Endodermal cell (in vitro differentiated cells): ENCODE measurements around the gene NFE2L3. TPM values are rescaled to one million over a fixed set of nuclear protein-coding genes. Genes with fewer than 3 reads are reported as not detected.
"Not testable (repeated sequence)": the region's sequence is repeated elsewhere in the genome, so short reads cannot be mapped to it uniquely, and the experiment has no call there.

ENCODE experiments used
- DNase-seq: peaks from one replicate; pipeline ENCODE4 v3.0.0-alpha.2; 2017
- H3K27ac ChIP-seq: 2 replicates; pipeline ENCODE4 v1.5.1; 2013; ENCODE audit warnings: mild to moderate bottlenecking, low read depth, low read length, moderate library complexity
- H3K27me3 ChIP-seq: 2 replicates; pipeline ENCODE4 v1.6.1; 2013; ENCODE audit warnings: mild to moderate bottlenecking, low read length, moderate library complexity; ENCODE audit not compliant: insufficient read depth, control insufficient read depth, poor library complexity, severe bottlenecking
- H3K36me3 ChIP-seq: 2 replicates; pipeline ENCODE4 v1.7.0; 2013; ENCODE audit warnings: mild to moderate bottlenecking, low read length, moderate library complexity; ENCODE audit not compliant: control insufficient read depth, insufficient read depth
- H3K4me1 ChIP-seq: one replicate; pipeline ENCODE4 v1.7.0; 2013; ENCODE audit warnings: low read length; ENCODE audit not compliant: control insufficient read depth, insufficient read depth
- H3K4me3 ChIP-seq: 2 replicates; pipeline ENCODE4 v1.5.1; 2013; ENCODE audit warnings: mild to moderate bottlenecking, low read length, moderate library complexity
- H3K9ac ChIP-seq: 2 replicates; pipeline ENCODE4 v1.6.1; 2013; ENCODE audit warnings: mild to moderate bottlenecking, low read length, moderate library complexity; ENCODE audit not compliant: poor library complexity, severe bottlenecking; ENCODE audit errors: extremely low read depth
- H3K9me3 ChIP-seq: 2 replicates; pipeline ENCODE4 v1.6.1; 2013; ENCODE audit warnings: mild to moderate bottlenecking, low read length, moderate library complexity; ENCODE audit not compliant: control insufficient read depth
- H3K27ac Mint-ChIP-seq: 2 replicates; pipeline ENCODE4 v1.8.0; 2020; ENCODE audit warnings: mixed read lengths
- H3K27me3 Mint-ChIP-seq: 2 replicates; pipeline ENCODE4 v1.8.0; 2021; ENCODE audit warnings: mild to moderate bottlenecking, mixed read lengths; ENCODE audit not compliant: insufficient read depth
- H3K36me3 Mint-ChIP-seq: 2 replicates; pipeline ENCODE4 v1.8.0; 2020; ENCODE audit warnings: low read depth, mixed read lengths
- H3K4me1 Mint-ChIP-seq: 2 replicates; pipeline ENCODE4 v1.8.0; 2020; ENCODE audit warnings: mixed read lengths
- H3K4me3 Mint-ChIP-seq: 2 replicates; pipeline ENCODE4 v1.8.0; 2020; ENCODE audit warnings: mild to moderate bottlenecking, moderate library complexity, mixed read lengths
- H3K9me3 Mint-ChIP-seq: 2 replicates; pipeline ENCODE4 v1.8.0; 2020; ENCODE audit warnings: mild to moderate bottlenecking, mixed read lengths
- CTCF ChIP-seq: fragments of 200-600 bp; sonication (generic); conservative IDR thresholded peaks from 2 replicates; pipeline ENCODE4 v1.5.0; 2021; ENCODE audit warnings: antibody characterized with exemption, mild to moderate bottlenecking
- WGBS, 2 experiments: methylation state at CpG; one replicate each; pipeline versions ENCODE4 v1.1.5 to v1.1.7; 2013; ENCODE audit warnings: missing lambda C conversion rate in 2 of 2, mixed read lengths in 1 of 2; ENCODE audit not compliant: insufficient coverage in 1 of 2, insufficient read length in 1 of 2; 5-methylcytosine and 5-hydroxymethylcytosine counted together
- total RNA-seq, 2 donors: library from RNA; stranded (reverse); fragmentation: NEBNext Ultra II Directional in 1 of 2; extraction: Animal tissue kit (Norgen Biotek cat#: 25700) in 1 of 2; gene quantifications; 2 replicates in 1 of 2; 3 replicates in 1 of 2; pipeline ENCODE4 v1.2.1, GENCODE V29; 2021

Gene NFE2L3
- total RNA-seq, 2 donors from 2014 or later, result 20.2 to 48.4 TPM

GRCh38 chr7:26144184-26145080, 7.6 kb upstream of the NFE2L3 start:
- WGBS, 2 experiments, result 92 to 95% methylated on average over 7 to 12 of the region's 13 CpGs
- Mint-ChIP-seq H3K4me1 (peaks cover 2% of the 10 kb centered on the region), H3K27ac (no peak overlapping the region)

GRCh38 chr7:26145238-26145637, 6.8 kb upstream of the NFE2L3 start:
- Mint-ChIP-seq H3K27ac (no peak overlapping the region), H3K27me3 (no peaks in the 10 kb centered on the region), H3K4me3 (no peak overlapping the region), H3K4me1 (peaks cover 2% of the 10 kb centered on the region), H3K9me3 (peaks cover 18% of the 10 kb centered on the region), H3K36me3 (peaks cover 3% of the 10 kb centered on the region)
- H3K4me3 ChIP-seq, result no peak overlapping the region
- H3K27ac ChIP-seq, result no peak overlapping the region
- TF ChIP-seq CTCF, result no peak
- no peaks in the 10 kb centered on the region for H3K27me3 ChIP-seq
- DNase-seq, result no peak
- H3K9ac ChIP-seq, result no peak overlapping the region
- H3K9me3 ChIP-seq, result no peaks in the 10 kb centered on the region
- H3K4me1 ChIP-seq, result no peaks in the 10 kb centered on the region
- no peaks in the 10 kb centered on the region for H3K36me3 ChIP-seq
- 91% methylated on average over 3 of the region's 4 CpGs; no CpG with 5 or more reads in 1 of the 2 experiments for WGBS, 2 experiments

More at GRCh38 chr7:26144184-26145080, 7.6 kb upstream of the NFE2L3 start:
- Histone ChIP-seq H3K36me3 (no peaks in the 10 kb centered on the region), H3K27ac (no peak overlapping the region), H3K9ac (no peak overlapping the region), H3K4me3 (no peak overlapping the region), H3K9me3 (no peaks in the 10 kb centered on the region), H3K4me1 (no peaks in the 10 kb centered on the region), H3K27me3 (no peaks in the 10 kb centered on the region)
- no peaks in the 10 kb centered on the region for H3K27me3 Mint-ChIP-seq
- no peak for TF ChIP-seq CTCF
- peaks cover 18% of the 10 kb centered on the region for H3K9me3 Mint-ChIP-seq
- no peak for DNase-seq
- no peak overlapping the region for H3K4me3 Mint-ChIP-seq
- H3K36me3 Mint-ChIP-seq, result peaks cover 3% of the 10 kb centered on the region

- Histone ChIP-seq H3K36me3 (no peaks in the 10 kb centered on the region), H3K4me3 (no peak overlapping the region), H3K4me1 (no peaks in the 10 kb centered on the region), H3K9me3 (no peaks in the 10 kb centered on the region), H3K9ac (no peak overlapping the region), H3K27ac (no peak overlapping the region), H3K27me3 (no peaks in the 10 kb centered on the region)
- H3K9me3 Mint-ChIP-seq, result peaks cover 18% of the 10 kb centered on the region
- TF ChIP-seq CTCF, result no peak
- no peak overlapping the region for H3K4me3 Mint-ChIP-seq
- no peak for DNase-seq
- no peaks in the 10 kb centered on the region for H3K27me3 Mint-ChIP-seq
- H3K27ac Mint-ChIP-seq, result no peak overlapping the region
- peaks cover 7% of the 10 kb centered on the region for H3K4me1 Mint-ChIP-seq
- 96% methylated on average over 1 of the region's 1 CpG; no CpG with 5 or more reads in 1 of the 2 experiments for WGBS, 2 experiments
- H3K36me3 Mint-ChIP-seq, result peaks cover 3% of the 10 kb centered on the region
These were observed 5.0 kb upstream of the NFE2L3 start for GRCh38 chr7:26147030-26147429.

GRCh38 chr7:26147646-26148306, 4.2 kb upstream of the NFE2L3 start:
- H3K27ac Mint-ChIP-seq, H3K9ac ChIP-seq, H3K27me3 ChIP-seq, H3K9me3 ChIP-seq, H3K4me1 ChIP-seq, H3K36me3 ChIP-seq, H3K4me3 Mint-ChIP-seq, H3K27me3 Mint-ChIP-seq, DNase-seq, H3K4me3 ChIP-seq, H3K27ac ChIP-seq, H3K36me3 Mint-ChIP-seq, H3K4me1 Mint-ChIP-seq: not testable (repeated sequence)
- 94 to 100% methylated on average over 11 to 42 of the region's 43 CpGs for WGBS, 2 experiments
- peaks cover 18% of the 10 kb centered on the region for H3K9me3 Mint-ChIP-seq

GRCh38 chr7:26148307-26148700, 3.7 kb upstream of the NFE2L3 start:
- H3K9me3 Mint-ChIP-seq, result peaks cover 18% of the 10 kb centered on the region
- not testable (repeated sequence) for H3K27me3 ChIP-seq

More at GRCh38 chr7:26148307-26148700, 3.7 kb upstream of the NFE2L3 start:
- not testable (repeated sequence) for H3K9ac ChIP-seq, DNase-seq, H3K9me3 ChIP-seq, H3K27me3 Mint-ChIP-seq, H3K27ac ChIP-seq, H3K4me3 ChIP-seq, H3K4me1 ChIP-seq, H3K27ac Mint-ChIP-seq, H3K4me3 Mint-ChIP-seq, H3K36me3 ChIP-seq, H3K36me3 Mint-ChIP-seq
- 98 to 100% methylated on average over 1 to 28 of the region's 29 CpGs for WGBS, 2 experiments
- H3K4me1 Mint-ChIP-seq, result peaks cover 10% of the 10 kb centered on the region
